Neuron (in vitro differentiated cells): ENCODE data around the gene PIGX.

Experiments used
- H2AFZ ChIP-seq: one replicate; pipeline ENCODE4 v1.6.1; 2013; ENCODE audit warnings: low read depth, mild to moderate bottlenecking, inconsistent platforms, low read length, moderate library complexity
- H3K27me3 ChIP-seq: one replicate; pipeline ENCODE4 v1.6.1; 2013; ENCODE audit warnings: low read length; ENCODE audit not compliant: insufficient read depth
- H3K36me3 ChIP-seq: one replicate; pipeline ENCODE4 v1.6.1; 2013; ENCODE audit warnings: low read length; ENCODE audit not compliant: insufficient read depth
- H3K4me1 ChIP-seq: one replicate; pipeline ENCODE4 v1.6.1; 2013; ENCODE audit warnings: low read length; ENCODE audit not compliant: insufficient read depth
- H3K4me3 ChIP-seq: 2 replicates; pipeline ENCODE4 v1.5.1; 2013; ENCODE audit warnings: mild to moderate bottlenecking, low read length, moderate library complexity
- H3K9me3 ChIP-seq: one replicate; pipeline ENCODE4 v1.6.1; 2013; ENCODE audit warnings: low read length

PIGX gene

DNA sequence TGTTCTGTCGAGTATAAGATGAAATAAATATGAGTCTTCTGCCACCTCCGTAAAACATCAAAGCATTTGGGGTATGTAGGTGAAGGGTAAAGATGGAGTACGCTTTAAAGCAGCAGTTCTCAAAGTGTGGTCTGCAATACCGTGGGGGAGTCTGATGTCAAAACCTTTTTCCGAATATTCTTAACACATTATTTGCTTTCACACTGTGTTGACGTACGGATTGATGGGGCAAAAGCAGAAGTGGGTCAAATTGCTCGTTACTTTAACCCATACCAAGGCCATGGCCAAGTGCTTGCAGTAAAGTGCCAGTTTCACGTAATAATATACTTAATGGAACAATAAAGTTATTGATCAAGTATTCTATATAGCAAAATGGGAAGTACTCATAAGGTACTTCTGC, 63.8 kb downstream of the PIGX start:
- Histone ChIP-seq H3K27me3 (no peaks in the 10 kb centered on the region), H3K36me3 (peaks cover 7% of the 10 kb centered on the region), H3K4me1 (no peaks in the 10 kb centered on the region), H3K9me3 (peaks cover 11% of the 10 kb centered on the region), H3K4me3 (no peak overlapping the region), H2AFZ (no peak overlapping the region)

DNA sequence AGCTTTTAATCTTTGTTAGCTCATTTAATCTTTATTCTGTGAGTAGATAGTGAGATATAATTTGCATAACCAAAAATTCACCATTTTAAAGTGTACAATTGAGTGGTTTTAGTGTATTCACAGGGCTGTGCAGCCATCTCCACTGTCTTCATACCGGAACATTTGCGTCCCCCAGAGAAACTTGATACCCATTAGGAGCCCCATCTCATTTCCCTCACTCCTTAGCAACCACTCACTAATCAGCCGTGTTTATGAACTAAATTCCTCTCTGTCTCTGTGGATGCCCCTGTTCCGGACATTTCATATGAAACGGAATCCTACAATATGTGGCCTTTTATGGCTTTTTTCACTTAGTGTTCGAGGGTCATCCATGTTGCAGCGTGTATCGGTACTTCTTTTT, 65.7 kb downstream of the PIGX start:
- Histone ChIP-seq H3K4me1 (no peaks in the 10 kb centered on the region), H3K4me3 (no peak overlapping the region), H3K36me3 (peaks cover 13% of the 10 kb centered on the region), H3K27me3 (no peaks in the 10 kb centered on the region), H3K9me3 (peaks cover 12% of the 10 kb centered on the region), H2AFZ (no peak overlapping the region)

DNA sequence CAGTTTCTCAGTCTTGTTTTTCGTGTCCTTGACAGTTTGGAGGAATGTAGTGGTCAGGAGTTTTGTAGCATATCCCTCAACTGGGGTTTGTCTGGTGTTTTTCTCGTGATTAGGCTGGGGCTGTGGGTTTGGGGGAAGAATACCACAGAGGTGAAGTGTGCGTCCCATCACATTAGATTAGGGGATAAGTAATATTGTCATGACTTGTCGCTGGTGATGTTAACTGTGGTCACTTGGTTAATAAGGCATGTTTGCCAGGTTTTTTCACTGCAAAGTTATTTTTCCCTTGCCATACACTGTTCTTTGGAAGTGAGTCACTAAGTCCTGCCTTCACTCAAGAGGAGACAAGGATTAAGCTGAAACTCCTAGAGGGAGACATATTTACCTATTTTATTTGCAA, 66.6 kb downstream of the PIGX start:
- Histone ChIP-seq H3K4me1 (no peaks in the 10 kb centered on the region), H2AFZ (no peak overlapping the region), H3K4me3 (no peak overlapping the region), H3K9me3 (peaks cover 14% of the 10 kb centered on the region), H3K36me3 (peaks cover 22% of the 10 kb centered on the region), H3K27me3 (no peaks in the 10 kb centered on the region)

DNA sequence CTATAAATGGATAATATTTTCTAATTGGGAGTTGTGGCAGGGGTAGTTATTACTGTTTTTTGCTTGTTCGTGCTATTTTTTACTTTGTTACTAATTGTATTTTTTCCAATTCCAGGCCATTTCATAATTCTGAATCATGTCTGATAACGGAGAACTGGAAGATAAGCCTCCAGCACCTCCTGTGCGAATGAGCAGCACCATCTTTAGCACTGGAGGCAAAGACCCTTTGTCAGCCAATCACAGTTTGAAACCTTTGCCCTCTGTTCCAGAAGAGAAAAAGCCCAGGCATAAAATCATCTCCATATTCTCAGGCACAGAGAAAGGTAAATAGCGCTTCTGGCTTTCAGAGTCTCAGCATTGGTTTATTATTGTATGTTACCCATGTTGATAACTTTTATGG, 70.3 kb downstream of the PIGX start:
- no peak overlapping the region for H2AFZ ChIP-seq
- H3K4me1 ChIP-seq = peaks cover 1% of the 10 kb centered on the region
- H3K4me3 ChIP-seq = no peak overlapping the region
- peaks cover 34% of the 10 kb centered on the region for H3K36me3 ChIP-seq
- H3K27me3 ChIP-seq = no peaks in the 10 kb centered on the region
- peaks cover 19% of the 10 kb centered on the region for H3K9me3 ChIP-seq
